ENCODE results near the gene ACTMAP. TPM values are rescaled to one million over a fixed set of nuclear protein-coding genes. Genes with fewer than 3 reads are reported as not detected.

Gene ACTMAP
- total and polyA plus RNA-seq, 4 donors, result 0.93 to 7.7 (median 3.0) TPM

DNA sequence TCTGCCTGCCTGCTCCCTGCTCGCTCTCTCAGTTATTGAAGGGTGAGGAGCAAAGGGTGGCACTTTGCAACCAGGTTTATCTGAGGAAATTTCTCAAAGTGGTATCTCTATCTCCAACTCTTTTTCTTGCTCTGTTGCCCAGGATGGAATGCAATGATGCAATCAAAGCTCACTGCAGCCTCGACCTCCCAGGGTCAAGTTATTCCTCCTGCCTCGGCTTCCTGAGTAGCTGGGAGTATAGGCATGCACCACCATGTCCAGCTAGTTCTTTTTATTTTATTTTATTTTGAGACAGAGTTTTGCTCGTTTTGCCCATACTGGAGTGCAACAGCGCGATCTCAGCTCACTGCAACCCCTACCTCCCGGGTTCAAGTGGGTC is 4.9 kb downstream of the ACTMAP start:
- no peak overlapping the region for H3K27ac ChIP-seq (ENCODE audit: low read depth in 1 of 2, low read length in 2 of 2)
- no peak overlapping the region for H3K4me3 ChIP-seq (ENCODE audit: low read depth in 1 of 3, low read length in 3 of 3)
- no peaks in the 10 kb centered on the region for H3K9me3 ChIP-seq (ENCODE audit: control insufficient read depth in 4 of 4, low read length in 3 of 4)
- DNase-seq (ENCODE audit: low spot score), result no peak
- no peak overlapping the region for H3K9ac ChIP-seq (ENCODE audit: low read depth in 1 of 2, low read length in 2 of 2)
- H3K36me3 ChIP-seq (ENCODE audit: control insufficient read depth in 4 of 4, insufficient read depth in 3 of 4, low read depth in 1 of 4, low read length in 3 of 4), result peaks cover 0 to 3% (median 0%) of the 10 kb centered on the region in 4 donors
- WGBS, result 79% methylated on average over 7 of the region's 7 CpGs
- peaks cover 3 to 17% (median 12%) of the 10 kb centered on the region in 4 donors for H3K4me1 ChIP-seq (ENCODE audit: control insufficient read depth in 4 of 4, insufficient read depth in 4 of 4, low read length in 3 of 4)
- H3K27me3 ChIP-seq (ENCODE audit: control insufficient read depth in 4 of 4, insufficient read depth in 4 of 4, low read length in 3 of 4), result no peaks in the 10 kb centered on the region
- TF ChIP-seq EGR1 (IDR thresholded peaks at IDR 0.05; ENCODE audit: low read depth in 2 of 2), result no peak
- no peak for TF ChIP-seq HNF4G (IDR thresholded peaks at IDR 0.05)
- TF ChIP-seq FOXA2 (IDR thresholded peaks at IDR 0.05), result no peak
- TF ChIP-seq NR2F2 (IDR thresholded peaks at IDR 0.05), result no peak
- TF ChIP-seq CTCF (IDR thresholded peaks at IDR 0.05; ENCODE audit: low read depth, low read length, missing input control), result no peak
- no peak for TF ChIP-seq TAF1 (conservative IDR thresholded peaks at IDR 0.05)
- no peak for TF ChIP-seq FOXA1 (IDR thresholded peaks at IDR 0.05)
- TF ChIP-seq YY1 (IDR thresholded peaks at IDR 0.05), result no peak
- no peak for TF ChIP-seq SP1 (IDR thresholded peaks at IDR 0.05)
- TF ChIP-seq, protein P1, sequence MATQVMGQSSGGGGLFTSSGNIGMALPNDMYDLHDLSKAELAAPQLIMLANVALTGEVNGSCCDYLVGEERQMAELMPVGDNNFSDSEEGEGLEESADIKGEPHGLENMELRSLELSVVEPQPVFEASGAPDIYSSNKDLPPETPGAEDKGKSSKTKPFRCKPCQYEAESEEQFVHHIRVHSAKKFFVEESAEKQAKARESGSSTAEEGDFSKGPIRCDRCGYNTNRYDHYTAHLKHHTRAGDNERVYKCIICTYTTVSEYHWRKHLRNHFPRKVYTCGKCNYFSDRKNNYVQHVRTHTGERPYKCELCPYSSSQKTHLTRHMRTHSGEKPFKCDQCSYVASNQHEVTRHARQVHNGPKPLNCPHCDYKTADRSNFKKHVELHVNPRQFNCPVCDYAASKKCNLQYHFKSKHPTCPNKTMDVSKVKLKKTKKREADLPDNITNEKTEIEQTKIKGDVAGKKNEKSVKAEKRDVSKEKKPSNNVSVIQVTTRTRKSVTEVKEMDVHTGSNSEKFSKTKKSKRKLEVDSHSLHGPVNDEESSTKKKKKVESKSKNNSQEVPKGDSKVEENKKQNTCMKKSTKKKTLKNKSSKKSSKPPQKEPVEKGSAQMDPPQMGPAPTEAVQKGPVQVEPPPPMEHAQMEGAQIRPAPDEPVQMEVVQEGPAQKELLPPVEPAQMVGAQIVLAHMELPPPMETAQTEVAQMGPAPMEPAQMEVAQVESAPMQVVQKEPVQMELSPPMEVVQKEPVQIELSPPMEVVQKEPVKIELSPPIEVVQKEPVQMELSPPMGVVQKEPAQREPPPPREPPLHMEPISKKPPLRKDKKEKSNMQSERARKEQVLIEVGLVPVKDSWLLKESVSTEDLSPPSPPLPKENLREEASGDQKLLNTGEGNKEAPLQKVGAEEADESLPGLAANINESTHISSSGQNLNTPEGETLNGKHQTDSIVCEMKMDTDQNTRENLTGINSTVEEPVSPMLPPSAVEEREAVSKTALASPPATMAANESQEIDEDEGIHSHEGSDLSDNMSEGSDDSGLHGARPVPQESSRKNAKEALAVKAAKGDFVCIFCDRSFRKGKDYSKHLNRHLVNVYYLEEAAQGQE (IDR thresholded peaks at IDR 0.05), result no peak
- no peak for TF ChIP-seq ATF3 (IDR thresholded peaks at IDR 0.05)
- no peak for TF ChIP-seq GABPA (IDR thresholded peaks at IDR 0.05 in 1 of 2, conservative IDR thresholded peaks at IDR 0.05 in 1 of 2)
- no peak for TF ChIP-seq RAD21 (IDR thresholded peaks at IDR 0.05)
- TF ChIP-seq JUND (IDR thresholded peaks at IDR 0.05), result no peak
- TF ChIP-seq, protein P2, sequence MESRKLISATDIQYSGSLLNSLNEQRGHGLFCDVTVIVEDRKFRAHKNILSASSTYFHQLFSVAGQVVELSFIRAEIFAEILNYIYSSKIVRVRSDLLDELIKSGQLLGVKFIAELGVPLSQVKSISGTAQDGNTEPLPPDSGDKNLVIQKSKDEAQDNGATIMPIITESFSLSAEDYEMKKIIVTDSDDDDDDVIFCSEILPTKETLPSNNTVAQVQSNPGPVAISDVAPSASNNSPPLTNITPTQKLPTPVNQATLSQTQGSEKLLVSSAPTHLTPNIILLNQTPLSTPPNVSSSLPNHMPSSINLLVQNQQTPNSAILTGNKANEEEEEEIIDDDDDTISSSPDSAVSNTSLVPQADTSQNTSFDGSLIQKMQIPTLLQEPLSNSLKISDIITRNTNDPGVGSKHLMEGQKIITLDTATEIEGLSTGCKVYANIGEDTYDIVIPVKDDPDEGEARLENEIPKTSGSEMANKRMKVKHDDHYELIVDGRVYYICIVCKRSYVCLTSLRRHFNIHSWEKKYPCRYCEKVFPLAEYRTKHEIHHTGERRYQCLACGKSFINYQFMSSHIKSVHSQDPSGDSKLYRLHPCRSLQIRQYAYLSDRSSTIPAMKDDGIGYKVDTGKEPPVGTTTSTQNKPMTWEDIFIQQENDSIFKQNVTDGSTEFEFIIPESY (IDR thresholded peaks at IDR 0.05), result no peak
- no peak for TF ChIP-seq MAX (IDR thresholded peaks at IDR 0.05)
- TF ChIP-seq HNF4A (conservative IDR thresholded peaks at IDR 0.05), result no peak
- no peak for TF ChIP-seq RXRA (IDR thresholded peaks at IDR 0.05)

Measured in liver (tissue), 9 donors.